Kidney tubule cell (primary cell): ENCODE results near the gene GLUL.
A peak's percentile ranks its signal among the peaks of the same experiment; 100 is the strongest.
"Not testable (repeated sequence)": the region's sequence is repeated elsewhere in the genome, so short reads cannot be mapped to it uniquely, and the experiment has no call there.

ENCODE experiments used
- DNase-seq: peaks from one replicate; pipeline ENCODE4 v3.0.0-alpha.2; 2018; ENCODE audit warnings: low spot score

The GLUL gene

DNA sequence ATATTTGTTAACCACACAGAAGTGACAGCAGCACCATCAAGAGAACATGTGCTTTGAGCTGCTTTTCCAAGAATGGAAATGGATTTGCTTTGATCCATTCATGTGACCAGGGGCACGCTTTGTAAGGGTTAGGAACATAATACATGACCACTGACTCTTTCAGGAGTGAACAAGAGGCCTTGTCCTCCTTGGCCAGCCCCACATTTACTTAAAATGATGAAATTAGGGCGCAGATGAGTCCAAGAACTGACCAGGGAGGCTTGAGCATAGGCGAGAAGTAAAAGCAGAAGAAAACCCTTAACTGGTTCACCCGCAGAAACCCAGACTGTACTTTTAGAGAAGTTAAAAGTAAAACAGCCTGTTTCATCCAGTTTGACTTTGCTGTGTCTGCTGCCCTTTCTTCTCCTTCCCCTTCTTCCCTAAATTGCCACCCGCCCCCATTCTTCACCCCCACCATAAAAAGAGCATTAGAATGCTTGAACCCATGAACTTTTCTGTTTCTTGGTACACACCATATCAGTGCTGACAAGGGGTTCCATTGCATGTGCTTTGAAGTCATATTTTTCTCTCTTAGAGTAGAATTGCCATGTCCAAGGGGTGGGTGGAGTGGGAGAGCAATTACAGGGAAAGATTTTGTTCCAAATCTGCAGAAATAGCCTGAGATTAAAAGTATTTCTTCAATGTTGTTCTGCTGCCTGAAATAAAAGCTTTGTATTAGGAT is 2.6 kb upstream of the GLUL start:
- DNase-seq = no peak

DNA sequence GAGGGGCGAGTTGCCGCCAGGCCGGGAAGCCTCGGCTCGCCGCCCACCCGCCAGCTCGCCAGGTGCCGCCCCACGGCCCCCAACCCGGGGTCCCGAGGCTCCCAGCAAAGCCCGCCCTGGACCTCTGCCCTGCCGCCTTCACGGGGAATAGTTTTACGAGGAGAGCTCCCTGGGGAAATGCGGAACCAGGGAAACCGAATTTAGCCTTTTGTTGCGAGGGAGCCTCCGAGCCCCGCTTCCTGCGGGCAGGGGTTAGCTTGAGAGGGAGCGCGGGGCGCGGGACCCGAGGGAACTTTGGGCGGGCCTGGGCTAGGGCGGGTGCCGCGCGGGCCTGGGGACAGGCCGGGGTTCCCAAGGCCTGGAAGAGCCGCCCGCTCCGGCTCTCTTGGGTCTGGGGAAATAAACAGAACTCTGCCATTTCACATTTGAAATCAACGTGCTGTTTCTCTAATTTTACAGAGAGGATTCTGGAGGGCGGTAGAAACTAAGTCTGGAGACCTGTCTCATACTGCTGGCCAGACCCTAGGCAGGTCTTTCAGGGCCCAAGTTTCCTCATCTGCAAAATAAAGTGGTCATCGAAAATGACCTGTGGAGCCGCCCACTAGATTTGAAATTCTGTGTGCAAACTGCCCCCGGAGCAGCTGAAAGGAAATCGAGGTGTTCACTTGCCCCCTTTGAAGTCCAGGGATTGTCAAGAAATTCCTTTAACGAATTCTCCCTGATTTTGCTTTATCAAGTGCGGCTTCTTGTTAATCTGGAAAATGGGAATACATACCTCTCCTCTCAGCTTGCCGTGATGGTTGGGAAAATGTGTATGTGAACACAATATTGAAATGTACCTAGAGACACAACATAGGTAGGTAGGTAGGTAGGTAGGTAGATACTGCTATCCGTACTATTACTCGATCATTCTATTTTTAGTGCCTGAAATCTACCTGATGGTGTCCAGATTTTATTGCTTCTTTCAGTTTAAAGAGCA is 749 bp upstream of the GLUL start:
- DNase-seq = no peak

GRCh38 chr1:182391028-182391361 is 595 bp downstream of the GLUL start:
- no peak for DNase-seq

DNA sequence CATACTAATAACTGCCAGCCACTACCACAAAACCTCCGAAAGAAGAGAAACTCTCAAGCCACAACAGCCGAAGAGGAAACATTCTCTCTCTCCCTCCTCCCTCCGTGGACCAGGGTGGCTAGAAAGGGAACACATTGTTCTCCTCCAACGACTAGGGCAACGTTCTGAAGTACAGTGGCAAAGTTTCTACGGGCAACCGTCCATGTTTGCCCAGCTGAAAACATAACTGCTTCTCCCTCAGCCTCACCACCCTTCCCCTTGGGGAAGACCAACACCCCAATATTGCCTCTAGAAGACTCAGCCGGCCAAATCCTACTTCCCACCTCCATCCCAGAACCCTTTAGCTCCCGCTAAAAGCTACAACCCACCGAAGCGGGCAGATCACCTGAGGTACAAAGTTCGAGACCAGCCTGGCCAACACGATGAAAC is 2.0 kb downstream of the GLUL start:
- DNase-seq = no peak

- DNase-seq = no peak
Observed at GRCh38 chr1:182388392-182389134, 3.0 kb downstream of the GLUL start.

- DNase-seq = no peak
Observed at GRCh38 chr1:182387566-182387965, 4.0 kb downstream of the GLUL start.

DNA sequence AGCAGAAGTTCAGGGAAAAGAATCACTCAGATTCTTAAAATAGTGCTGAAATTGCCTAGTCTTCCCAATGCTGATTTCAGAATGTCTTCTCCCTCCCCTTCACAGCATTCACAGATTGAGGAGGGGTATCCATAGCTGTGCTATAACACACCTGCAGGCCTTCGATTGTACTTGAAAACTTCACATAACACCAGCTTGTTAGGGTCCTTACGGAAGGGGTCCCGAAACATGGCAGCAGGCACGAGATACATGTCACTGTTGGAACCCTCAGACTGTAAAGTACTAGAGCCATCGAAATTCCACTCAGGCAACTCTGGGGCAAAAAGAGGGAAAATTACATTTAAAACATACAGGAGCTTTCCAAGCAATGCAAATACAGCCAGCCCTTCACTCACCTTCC is 4.6 kb downstream of the GLUL start:
- DNase-seq = no peak

DNA sequence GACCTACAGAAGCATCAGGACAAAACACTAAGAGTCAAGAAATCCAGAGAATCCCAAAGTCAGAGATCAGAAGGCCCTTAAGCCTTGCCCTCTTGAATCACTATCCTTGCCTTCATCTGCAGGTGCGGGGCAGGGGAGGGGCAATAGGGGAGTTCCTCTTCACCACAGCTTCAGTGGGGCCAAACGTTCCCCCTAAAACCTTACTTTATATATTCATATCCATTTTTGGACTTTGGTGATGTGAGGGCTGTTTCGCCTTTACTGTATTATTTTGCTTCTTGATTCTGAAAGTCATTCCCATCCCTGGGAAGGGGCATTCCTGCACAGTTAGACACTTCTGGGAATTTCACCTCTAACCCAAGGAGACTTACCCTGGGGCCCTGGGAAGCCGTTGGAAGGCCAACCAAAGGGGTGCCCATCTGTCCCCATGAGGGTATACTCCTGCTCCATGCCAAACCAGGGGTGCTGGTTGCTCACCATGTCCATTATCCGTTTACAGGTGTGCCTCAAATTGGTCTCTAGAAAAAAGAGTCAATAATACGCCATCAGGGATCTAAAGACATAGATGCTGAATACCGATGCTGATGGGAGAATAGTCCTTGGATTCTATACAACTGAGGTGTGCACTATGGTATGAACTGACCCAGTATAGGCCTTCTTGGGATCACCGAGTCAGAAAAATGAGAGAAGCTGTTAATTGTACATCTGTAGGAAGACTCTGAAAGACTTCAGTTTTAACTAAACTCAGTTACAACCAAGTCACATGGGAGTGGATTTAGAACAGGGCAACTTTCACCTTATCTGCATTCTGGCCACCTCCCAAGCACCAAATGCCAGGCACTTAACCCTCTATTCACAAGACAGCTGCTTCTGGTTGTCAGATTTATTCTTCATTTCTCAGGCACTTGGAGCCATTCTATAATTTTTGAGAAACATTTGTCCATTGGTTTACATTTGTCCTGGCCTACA is 5.4 kb downstream of the GLUL start:
- DNase-seq = no peak

DNA sequence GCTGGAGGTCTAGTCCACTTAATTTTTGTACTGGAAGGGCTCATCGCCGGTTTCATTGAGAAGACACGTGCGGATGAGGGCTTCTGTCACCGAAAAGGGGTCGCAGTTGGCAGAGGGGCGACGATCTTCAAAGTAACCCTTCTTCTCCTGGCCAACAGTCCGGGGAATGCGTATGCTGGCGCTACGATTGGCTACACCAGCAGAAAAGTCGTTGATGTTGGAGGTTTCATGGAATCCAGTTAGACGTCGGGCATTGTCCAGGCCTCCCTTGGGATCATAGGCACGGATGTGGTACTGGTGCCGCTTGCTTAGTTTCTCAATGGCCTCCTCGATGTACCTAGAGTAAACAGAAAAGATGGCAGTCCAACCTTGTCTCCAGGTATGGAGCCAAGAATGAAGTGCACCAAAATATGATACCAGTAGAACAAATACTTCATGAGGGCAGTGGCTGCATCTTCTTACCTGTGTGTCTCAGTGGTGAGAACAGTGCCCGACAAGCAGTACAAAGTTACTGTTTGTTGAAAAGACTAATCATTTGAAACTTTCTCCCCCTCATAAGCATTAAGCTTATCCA is 7.1 kb downstream of the GLUL start:
- no peak for DNase-seq

DNA sequence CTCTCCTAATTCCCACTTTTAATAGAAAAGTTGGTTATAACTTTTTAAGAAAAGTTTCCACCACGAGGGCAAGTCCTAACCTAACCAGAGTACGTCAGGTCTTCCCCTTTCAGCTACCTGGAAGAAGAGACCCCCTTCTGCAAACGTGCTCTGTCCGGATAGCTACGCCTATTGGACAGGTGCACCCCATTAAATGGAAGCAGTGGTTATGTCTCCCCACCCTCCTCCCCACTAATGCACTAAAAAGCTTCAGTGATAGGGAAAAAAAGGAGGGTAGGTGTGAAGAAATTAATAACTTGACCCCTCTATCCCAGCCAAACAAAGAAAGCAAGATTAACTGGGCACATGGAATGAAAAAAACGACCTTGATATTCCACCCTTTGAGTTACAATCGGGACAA is 7.7 kb downstream of the GLUL start:
- no peak for DNase-seq

GRCh38 chr1:182383037-182383661 is 8.4 kb downstream of the GLUL start:
- DNase-seq = no peak

DNA sequence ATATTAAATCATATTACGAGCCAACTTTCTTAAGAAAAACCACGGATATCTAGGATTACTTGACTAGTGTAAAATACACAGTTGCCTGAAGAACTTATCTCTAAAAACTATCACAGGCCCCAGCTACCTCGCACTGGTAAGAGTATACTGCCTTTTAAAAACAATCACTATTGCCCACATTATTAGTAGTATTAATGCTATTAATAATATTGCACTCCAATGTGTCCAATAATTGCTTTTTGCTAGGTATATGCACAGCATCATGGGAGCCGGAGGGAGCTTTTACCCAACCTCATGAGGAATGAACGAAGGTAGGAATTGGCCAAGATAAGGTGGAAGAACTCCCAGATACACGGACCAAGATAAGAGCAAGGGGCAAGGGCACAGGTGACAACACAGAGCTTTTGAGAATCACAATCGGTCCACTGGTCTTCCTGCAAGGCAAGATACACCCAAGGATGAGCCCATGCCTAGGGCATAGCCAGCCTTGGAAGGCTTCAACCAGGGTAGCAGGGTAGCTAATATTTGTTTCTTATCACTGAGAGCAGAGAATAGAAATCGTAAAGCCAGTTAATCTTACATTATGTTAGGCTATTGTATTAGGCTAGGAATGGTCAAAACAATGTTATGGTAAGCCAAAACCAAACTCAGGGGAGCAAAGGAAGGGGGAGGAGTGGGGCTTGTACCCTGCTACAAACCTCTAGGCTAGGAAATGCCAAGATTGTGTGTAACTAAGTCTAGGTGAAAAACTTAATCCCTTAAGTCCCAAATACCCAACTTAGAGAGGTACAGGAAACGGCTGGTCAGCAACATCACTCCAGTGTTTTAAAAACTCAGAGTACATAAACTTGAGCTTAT is 9.4 kb downstream of the GLUL start:
- no peak for DNase-seq

DNA sequence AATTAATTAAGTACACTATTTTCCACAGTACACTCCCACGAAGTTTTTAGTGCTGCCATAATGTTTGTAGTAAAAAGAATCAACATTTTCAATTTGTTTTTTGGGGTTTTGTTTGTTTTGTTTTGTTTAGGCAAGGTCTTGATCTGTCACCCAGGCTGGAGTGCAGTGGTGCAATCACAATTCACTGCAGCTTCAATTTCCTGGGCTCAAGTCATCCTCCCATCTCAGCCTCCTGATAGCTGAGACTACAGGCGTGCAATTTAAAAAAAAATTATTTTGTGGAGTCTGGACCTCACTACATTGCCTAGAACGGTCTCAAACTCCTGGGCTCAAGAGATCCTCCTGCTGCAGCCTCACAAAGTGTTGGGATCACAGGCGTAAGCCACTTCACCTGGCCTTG is 11.4 kb downstream of the GLUL start:
- DNase-seq = no peak

DNA sequence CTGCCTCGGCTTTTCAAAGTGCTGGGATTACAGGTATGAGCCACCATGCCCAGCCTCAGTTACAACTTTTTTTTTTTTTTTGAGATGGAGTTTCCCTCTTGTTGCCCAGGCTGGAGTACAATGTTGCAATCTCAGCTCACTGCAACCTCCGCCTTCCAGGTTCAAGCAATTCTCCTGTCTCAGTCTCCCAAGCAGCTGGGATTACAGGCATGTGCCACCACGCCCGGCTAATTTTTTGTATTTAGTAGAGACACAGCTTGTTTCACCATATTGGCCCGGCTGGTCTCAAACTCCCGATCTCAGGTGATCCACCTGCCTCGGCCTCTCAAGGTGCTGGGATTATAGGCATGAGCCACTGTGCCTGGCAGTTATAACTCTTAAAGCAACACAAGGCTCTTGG is 11.8 kb downstream of the GLUL start:
- not testable (repeated sequence) for DNase-seq

- peak; percentile 31 for DNase-seq
Observed at GRCh38 chr1:182376936-182377574, 14.5 kb downstream of the GLUL start.

- no peak for DNase-seq
Observed at GRCh38 chr1:182374101-182374834, 17.3 kb downstream of the GLUL start.

GRCh38 chr1:182370532-182370931 is 21.1 kb downstream of the GLUL start:
- DNase-seq = no peak

GRCh38 chr1:182368903-182369302 is 22.7 kb downstream of the GLUL start:
- DNase-seq = no peak
